Stromal cell of bone marrow (primary cell): ENCODE data around the gene ITGA7.
A peak's percentile ranks its signal among the peaks of the same experiment; 100 is the strongest.

Source experiments
- DNase-seq: peaks from one replicate; pipeline ENCODE4 v3.0.0-alpha.2; 2012; ENCODE audit warnings: low read depth

ITGA7 gene, protein sequence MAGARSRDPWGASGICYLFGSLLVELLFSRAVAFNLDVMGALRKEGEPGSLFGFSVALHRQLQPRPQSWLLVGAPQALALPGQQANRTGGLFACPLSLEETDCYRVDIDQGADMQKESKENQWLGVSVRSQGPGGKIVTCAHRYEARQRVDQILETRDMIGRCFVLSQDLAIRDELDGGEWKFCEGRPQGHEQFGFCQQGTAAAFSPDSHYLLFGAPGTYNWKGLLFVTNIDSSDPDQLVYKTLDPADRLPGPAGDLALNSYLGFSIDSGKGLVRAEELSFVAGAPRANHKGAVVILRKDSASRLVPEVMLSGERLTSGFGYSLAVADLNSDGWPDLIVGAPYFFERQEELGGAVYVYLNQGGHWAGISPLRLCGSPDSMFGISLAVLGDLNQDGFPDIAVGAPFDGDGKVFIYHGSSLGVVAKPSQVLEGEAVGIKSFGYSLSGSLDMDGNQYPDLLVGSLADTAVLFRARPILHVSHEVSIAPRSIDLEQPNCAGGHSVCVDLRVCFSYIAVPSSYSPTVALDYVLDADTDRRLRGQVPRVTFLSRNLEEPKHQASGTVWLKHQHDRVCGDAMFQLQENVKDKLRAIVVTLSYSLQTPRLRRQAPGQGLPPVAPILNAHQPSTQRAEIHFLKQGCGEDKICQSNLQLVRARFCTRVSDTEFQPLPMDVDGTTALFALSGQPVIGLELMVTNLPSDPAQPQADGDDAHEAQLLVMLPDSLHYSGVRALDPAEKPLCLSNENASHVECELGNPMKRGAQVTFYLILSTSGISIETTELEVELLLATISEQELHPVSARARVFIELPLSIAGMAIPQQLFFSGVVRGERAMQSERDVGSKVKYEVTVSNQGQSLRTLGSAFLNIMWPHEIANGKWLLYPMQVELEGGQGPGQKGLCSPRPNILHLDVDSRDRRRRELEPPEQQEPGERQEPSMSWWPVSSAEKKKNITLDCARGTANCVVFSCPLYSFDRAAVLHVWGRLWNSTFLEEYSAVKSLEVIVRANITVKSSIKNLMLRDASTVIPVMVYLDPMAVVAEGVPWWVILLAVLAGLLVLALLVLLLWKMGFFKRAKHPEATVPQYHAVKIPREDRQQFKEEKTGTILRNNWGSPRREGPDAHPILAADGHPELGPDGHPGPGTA

DNA sequence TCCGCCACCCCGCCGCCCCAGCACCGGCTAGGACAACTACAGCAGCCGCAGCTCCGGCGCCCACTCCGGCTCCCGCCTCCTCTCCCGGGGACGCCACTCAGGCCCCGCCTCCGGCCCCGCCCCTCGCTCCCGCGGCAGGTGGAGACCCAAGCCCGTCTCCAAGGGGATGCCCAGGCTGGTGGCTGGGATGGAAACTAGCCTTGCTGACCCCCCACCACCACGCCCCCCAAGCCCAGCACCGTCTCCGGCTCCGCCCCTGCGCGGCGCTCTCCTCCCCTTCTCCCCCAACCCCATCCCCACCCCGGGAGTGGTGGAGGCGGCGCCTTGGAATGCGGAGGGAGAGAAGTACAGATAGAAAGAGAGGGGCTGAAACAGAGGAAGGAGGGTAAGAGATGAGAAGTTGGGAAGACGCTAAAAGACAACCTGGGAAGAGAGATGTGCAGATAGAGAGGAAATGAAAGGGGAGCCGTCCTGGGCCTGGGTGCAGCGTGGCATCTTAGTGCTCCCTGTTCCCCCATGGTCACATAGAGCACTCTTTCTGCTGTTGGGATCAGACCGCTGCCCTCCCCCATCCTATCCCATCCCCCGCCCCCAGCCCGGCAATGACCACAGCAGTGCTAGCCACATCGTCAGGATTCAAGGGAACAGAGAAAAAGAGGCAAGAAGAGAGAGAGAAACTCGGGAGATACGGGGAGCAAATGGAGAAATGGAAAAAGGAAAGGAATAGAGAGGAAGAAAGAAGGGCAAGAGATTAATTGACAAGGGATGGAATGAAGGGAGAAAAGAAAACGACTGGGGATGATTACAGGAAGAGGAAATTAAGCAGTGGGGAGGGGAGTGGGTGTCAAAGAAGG lies at the start of gene ITGA7:
TSS of gene ITGA7 (minus strand) at position 64 of the 854 bp plus-strand sequence. CDS start 222 bp downstream, outside the sequence.
- no peak for DNase-seq

DNA sequence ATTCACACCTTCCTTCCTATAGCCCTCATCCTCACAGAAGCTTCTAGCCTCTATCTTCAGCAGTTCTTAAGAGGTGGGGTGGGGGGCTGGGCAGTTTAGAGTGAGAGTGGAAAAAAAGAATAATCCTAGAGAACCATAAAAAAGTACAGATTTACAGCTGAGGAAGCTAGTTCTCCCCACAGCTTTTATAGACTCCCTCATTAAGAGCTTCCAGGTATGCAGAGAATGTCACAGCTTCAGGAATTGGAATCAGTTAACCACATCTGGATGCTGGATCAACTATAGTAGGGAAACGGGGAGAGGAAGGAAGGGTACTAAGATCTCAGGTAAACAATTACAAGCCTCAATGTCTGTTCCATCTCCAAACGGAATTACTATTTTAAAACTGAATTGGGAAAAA lies 47.5 kb upstream of the ITGA7 start:
- DNase-seq, result no peak

DNA sequence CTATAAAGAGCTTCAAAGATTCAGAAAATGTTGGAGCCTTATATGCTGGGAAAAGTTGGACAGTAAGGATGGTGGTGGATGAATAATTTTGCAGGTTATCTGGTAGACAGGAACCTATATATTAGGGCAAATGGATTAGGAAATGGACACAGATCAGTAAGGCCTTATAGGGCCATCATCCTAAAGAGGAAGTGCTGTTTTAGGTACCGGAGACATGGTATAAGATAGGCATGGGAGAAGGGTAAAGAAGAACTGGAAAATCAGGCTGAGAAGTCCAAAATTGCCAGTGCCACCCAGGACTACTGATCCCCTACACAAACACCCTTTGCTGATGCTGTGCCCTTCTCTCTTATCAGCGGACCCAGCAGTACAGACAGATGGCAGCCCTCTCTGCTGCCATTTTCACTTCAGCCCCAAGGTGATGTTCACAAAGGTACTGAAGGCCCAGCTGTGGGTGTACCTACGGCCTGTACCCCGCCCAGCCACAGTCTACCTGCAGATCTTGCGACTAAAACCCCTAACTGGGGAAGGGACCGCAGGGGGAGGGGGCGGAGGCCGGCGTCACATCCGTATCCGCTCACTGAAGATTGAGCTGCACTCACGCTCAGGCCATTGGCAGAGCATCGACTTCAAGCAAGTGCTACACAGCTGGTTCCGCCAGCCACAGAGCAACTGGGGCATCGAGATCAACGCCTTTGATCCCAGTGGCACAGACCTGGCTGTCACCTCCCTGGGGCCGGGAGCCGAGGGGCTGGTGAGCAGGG lies 40.7 kb upstream of the ITGA7 start:
- no peak for DNase-seq

DNA sequence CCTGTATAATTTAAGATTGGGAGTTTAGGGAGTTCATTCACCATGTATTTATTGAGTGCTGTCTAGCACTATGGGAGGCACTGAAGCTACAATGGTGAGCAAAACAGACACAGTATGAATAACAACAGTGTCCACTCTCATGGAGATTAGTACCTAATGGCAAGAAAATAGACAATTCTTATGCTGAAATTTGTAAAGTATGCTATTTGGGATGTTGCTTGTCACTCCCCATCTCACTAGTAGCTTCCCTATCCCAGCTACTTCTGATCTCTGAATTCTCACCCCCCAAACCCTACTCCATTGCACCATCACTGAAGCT lies 39.2 kb upstream of the ITGA7 start:
- no peak for DNase-seq

- no peak for DNase-seq
Observed at GRCh38 chr12:55746174-55746912, 38.6 kb upstream of the ITGA7 start.

DNA sequence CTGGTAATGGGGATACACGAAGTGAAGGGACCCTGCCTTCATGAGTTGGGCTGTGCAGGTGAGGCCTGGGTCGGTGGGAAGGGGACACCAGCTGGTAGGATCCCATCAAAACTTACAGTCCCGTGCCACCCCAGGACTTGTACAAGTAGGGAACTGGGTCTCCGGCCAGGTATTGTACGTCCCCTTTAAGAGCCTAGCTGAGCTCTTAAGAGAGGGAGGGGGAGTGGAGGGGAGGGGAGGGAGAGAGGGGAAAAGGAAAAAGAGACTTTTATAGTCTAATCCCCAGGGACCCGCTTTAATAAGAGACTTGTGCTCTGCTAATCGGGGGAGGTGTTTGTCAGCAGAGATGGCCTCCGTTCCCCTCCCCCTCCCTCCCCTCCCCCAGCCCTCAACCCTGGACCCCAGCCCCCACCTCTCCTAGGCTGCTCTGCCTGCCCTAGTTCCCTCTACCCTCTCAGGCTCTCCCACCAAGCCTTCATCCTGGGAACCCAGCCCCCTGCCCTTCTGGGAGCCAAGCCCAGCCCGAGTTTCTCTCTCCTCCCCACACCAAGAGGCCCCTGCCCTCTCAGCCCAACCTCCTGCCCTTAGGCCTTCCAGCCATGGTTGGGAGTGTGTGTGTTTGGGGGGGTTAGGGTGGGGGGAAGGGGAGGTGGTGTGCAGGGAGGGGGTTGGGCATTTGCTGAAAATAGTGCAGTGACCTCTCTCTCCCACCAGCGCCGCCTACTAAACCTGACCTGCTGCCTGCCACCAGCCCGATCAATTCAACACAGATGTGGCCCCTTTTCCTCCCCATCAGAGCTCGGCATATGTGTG lies 37.9 kb upstream of the ITGA7 start:
- DNase-seq, result no peak

DNA sequence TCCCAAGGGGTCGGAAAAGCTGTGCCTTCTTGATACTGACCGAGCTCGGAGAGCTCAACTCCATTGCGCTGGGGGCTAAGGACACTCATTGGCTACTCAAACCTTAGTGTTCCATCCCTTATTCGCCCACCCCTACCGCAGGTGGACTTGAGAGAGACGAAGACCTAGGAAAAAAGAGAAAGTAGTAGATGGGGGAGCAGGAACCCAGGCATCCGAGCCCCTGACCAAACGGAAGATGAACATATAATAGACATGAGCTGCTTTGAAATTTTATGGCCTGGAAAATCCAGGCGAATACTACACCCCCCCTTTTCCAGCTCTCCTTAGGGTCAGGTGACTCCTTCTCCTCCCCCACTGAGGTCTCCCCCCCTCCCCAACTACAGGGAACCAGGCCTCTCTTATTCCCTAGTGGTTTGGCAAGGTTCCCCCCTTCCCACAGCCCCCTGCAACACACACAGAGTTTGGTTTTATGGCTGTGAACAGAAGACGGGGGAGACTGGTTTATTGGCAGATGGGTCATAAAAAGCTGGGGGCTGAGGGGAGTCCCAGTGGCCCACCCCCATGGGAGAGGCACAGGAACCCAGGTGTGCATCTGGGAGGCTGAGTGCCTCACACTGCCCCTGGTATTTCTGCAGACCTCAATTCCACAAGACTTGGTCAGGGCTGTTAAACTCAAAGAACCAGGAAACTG lies 36.8 kb upstream of the ITGA7 start:
- DNase-seq, result no peak

DNA sequence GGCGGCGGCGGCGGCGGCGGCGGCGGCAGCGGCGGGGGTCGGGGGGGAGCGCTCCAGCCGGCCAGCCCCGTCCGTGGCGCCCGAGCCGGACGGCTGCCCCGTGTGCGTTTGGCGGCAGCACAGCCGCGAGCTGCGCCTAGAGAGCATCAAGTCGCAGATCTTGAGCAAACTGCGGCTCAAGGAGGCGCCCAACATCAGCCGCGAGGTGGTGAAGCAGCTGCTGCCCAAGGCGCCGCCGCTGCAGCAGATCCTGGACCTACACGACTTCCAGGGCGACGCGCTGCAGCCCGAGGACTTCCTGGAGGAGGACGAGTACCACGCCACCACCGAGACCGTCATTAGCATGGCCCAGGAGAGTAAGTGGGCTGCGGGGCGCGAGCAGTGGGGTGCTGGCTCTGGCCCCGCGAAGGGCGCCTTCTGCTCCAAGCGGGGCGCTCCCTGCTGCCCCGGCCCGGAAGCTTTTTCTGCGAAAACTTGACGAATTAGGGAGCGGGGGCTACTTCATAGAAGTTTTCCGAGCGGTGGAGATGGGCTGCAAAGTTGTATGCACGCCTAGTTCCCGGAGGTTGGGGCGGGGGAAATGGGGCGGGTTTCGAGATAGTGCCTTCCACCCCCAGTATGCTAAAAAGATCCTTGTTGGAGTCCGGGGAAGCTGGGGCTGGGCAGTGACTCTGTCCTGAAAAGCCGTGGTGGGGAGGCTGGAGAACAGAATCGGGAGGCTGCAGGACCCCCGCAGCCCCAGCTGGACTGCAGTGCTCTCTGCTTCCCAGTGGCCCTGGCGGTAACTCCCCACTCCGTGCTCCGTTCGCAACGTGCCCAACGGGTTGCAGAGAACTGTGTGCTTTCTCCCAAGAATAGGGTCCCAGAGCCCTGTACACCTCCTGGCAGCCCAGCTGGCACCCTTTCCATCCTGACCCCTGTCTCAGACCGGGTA lies 36.0 kb upstream of the ITGA7 start:
- DNase-seq, result no peak

- no peak for DNase-seq
Observed at GRCh38 chr12:55742719-55743405, 35.2 kb upstream of the ITGA7 start, which contains the start of gene GDF11. Gene GDF11 (plus strand): TSS chr12:55743122. CDS start chr12:55743317, 195 bp downstream.

DNA sequence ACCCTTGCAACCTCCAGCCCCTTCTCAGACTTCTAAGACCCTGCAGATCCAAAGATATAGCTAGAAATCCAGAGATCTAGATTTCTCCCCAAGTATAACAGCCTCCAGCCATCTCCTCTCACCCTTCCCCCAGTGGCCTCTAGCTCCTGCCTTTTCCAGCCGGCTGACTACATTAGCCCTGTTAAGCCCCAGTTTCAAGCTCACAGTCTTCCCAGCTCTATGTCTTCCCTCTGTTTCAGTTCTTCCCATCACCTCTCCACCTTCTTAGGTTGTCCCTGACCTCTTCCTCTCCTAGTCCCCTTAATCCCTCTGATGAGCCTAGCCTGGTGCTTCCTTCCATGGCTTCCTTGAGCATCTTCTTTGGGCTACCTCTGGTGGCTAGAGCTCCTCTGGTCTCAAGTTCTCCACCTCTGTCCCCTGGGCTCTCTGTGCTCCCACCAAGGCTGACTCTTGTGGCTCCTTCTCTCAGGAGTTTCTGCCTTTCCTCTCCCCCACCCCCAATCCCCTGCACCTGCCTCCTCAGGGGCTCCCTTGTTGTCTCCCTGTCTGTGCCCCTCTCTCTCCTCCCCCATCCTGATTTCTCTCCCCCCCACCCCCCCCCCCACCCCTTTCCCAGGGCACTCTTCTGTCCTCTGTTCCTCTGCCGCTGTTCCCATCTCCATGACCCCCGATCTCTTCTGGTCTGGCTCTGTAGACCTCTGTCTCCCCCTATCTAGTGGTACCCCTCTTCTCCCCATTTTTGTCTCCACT lies 34.4 kb upstream of the ITGA7 start:
- no peak for DNase-seq

DNA sequence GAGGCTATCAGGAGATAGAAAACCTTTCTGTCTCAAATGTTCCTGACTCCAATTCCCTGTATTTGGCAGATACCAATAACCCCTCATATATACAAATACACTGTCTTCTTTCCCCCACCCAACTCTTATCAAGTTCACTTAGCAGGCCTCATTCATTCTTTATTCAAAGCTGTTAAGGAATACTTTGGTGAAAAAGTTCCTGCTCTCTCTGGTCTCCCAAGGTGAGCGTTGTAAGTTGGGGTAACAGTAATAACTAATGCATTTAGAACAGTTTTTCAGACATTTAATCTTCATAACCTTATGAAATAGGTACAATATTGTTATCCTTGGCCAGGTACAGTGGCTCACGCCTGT lies 31.3 kb upstream of the ITGA7 start:
- DNase-seq, result no peak

- peak; percentile 74 for DNase-seq
Observed at GRCh38 chr12:55738123-55739024, 30.7 kb upstream of the ITGA7 start.

- DNase-seq, result no peak
Observed at GRCh38 chr12:55737581-55738122, 29.9 kb upstream of the ITGA7 start.

DNA sequence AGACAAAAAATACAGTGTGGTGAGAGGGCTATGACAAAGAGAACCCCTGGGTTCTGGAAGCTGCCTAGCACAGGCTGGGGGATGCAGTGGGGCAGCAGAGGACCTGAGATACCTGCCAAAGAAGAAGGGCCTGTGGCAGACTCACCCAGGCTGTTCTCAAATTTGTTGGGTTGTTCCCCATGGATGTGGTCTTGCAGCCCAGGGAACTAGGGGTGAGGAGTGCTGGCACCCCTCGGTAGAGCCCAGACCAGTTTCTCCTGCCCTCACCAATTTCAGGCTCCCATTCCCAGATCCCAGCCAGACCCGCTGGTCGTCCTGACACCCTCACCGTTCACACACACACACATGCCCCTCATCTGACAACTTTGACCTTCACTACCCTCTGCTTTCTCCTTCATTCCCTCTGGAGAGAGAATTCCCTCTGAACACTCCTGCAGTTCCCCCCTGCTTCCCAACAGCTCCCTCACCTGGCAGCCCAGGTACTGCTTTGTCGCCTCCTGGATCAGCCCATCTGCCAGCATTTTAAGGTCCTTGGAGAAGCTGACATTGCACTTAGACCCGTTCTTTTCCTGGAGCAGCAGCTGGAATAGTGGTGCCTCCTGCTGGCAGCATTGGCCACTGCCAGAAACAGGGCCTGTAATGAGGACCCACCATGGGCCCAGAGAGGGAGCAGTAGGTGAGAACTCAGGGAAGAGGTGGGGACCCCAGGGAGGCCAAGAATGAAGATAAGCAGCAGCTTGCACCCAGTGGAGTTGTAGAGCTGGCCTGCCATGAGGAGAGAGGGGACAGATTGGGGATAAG lies 29.3 kb upstream of the ITGA7 start:
- DNase-seq, result peak; percentile 61
